OCI-LY1 (cell line): Measurements from ENCODE around the gene WDR41.

Source experiments
- H2AFZ ChIP-seq: fragments of 200-600 bp; sonication (generic), shearing (Covaris generic); 2 replicates; pipeline ENCODE4 v1.6.0; 2014; ENCODE audit warnings: antibody characterized with exemption, mild to moderate bottlenecking, low read length
- H3F3A ChIP-seq: fragments of 200-600 bp; sonication (generic), shearing (Covaris generic); 2 replicates; pipeline ENCODE4 v1.6.0; 2014; ENCODE audit warnings: mild to moderate bottlenecking, antibody characterized with exemption, low read length, moderate library complexity; ENCODE audit not compliant: insufficient read depth
- H3K27ac ChIP-seq: fragments of 200-600 bp; sonication (generic); 2 replicates; pipeline ENCODE4 v1.5.1; 2014; ENCODE audit warnings: low read length, mixed run types, mild to moderate bottlenecking, low read depth; ENCODE audit not compliant: poor library complexity, severe bottlenecking
- H3K27me3 ChIP-seq: fragments of 200-600 bp; sonication (generic); 2 replicates; pipeline ENCODE4 v1.6.0; 2014; ENCODE audit warnings: antibody characterized with exemption, mild to moderate bottlenecking, low read length, moderate library complexity; ENCODE audit not compliant: insufficient read depth
- H3K36me3 ChIP-seq: fragments of 200-600 bp; sonication (generic); 2 replicates; pipeline ENCODE4 v1.6.1; 2014; ENCODE audit warnings: mild to moderate bottlenecking, antibody characterized with exemption, low read length, moderate library complexity, mixed read lengths; ENCODE audit not compliant: insufficient read depth
- H3K4me1 ChIP-seq: fragments of 200-600 bp; sonication (generic); 2 replicates; pipeline ENCODE4 v1.5.1; 2014; ENCODE audit warnings: mild to moderate bottlenecking, low read length, moderate library complexity; ENCODE audit not compliant: insufficient read depth, severe bottlenecking
- H3K4me2 ChIP-seq: fragments of 200-600 bp; sonication (generic), shearing (Covaris generic); 2 replicates; pipeline ENCODE4 v1.6.1; 2014; ENCODE audit warnings: low read length
- H3K4me3 ChIP-seq: fragments of 200-600 bp; sonication (generic); 2 replicates; pipeline ENCODE4 v1.5.1; 2014; ENCODE audit warnings: low read length, low read depth, mild to moderate bottlenecking, mixed read lengths; ENCODE audit not compliant: poor library complexity, severe bottlenecking
- H3K79me2 ChIP-seq: fragments of 200-600 bp; shearing (Covaris generic); 2 replicates; pipeline ENCODE4 v1.6.1; 2016; ENCODE audit warnings: mixed run types, low read length, mixed read lengths; ENCODE audit not compliant: insufficient read depth
- H3K9ac ChIP-seq: fragments of 200-600 bp; sonication (generic), shearing (Covaris generic); 2 replicates; pipeline ENCODE4 v1.6.1; 2014; ENCODE audit warnings: mild to moderate bottlenecking, low read length, mixed read lengths
- H3K9me2 ChIP-seq: fragments of 200-600 bp; sonication (generic), shearing (Covaris generic); 2 replicates; pipeline ENCODE4 v1.6.1; 2014; ENCODE audit warnings: low read depth, mild to moderate bottlenecking, low read length, mixed read lengths
- H3K9me3 ChIP-seq: fragments of 200-600 bp; shearing (Covaris generic); 2 replicates; pipeline ENCODE4 v1.6.1; 2014; ENCODE audit warnings: low read length, mixed read lengths
- H4K20me1 ChIP-seq: fragments of 200-600 bp; sonication (generic), shearing (Covaris generic); 2 replicates; pipeline ENCODE4 v1.6.0; 2016; ENCODE audit warnings: mild to moderate bottlenecking, low read length; ENCODE audit not compliant: insufficient read depth
- CTCF ChIP-seq: fragments of 200-600 bp; sonication (generic), shearing (Covaris generic); IDR thresholded peaks from 2 replicates; pipeline ENCODE4 v1.5.1; 2017; ENCODE audit warnings: mild to moderate bottlenecking, antibody characterized with exemption, low read length, moderate library complexity, mixed read lengths
- EZH2 ChIP-seq: fragments of 200-600 bp; sonication (generic), shearing (Covaris generic); IDR thresholded peaks from 2 replicates; pipeline ENCODE4 v1.8.0; 2017; ENCODE audit warnings: borderline replicate concordance, mixed run types, mild to moderate bottlenecking, antibody characterized with exemption, low read length, moderate library complexity, mixed read lengths

The WDR41 gene

GRCh38 chr5:77438071-77438470 is 54.0 kb downstream of the WDR41 start:
- H2AFZ ChIP-seq: no peak overlapping the region
- H3K79me2 ChIP-seq: no peaks in the 10 kb centered on the region
- H3K4me3 ChIP-seq: no peak overlapping the region
- H4K20me1 ChIP-seq: no peaks in the 10 kb centered on the region
- no peaks in the 10 kb centered on the region for H3K9me3 ChIP-seq
- TF ChIP-seq CTCF (no peak), EZH2 (no peak)
- peaks cover 61% of the 10 kb centered on the region; the same call in 1 of the 2 replicates for H3K36me3 ChIP-seq
- no peaks in the 10 kb centered on the region for H3F3A ChIP-seq
- no peaks in the 10 kb centered on the region for H3K4me1 ChIP-seq
- no peaks in the 10 kb centered on the region for H3K9me2 ChIP-seq
- H3K27me3 ChIP-seq: no peaks in the 10 kb centered on the region
- H3K4me2 ChIP-seq: no peak overlapping the region
- H3K27ac ChIP-seq: no peak overlapping the region
- H3K9ac ChIP-seq: no peak overlapping the region

GRCh38 chr5:77437194-77437593 is 54.9 kb downstream of the WDR41 start:
- no peak overlapping the region for H3K4me2 ChIP-seq
- H3K36me3 ChIP-seq: peaks cover 70% of the 10 kb centered on the region; the same call in 1 of the 2 replicates
- no peaks in the 10 kb centered on the region for H3F3A ChIP-seq
- no peaks in the 10 kb centered on the region for H3K9me2 ChIP-seq
- H2AFZ ChIP-seq: no peak overlapping the region
- H3K9me3 ChIP-seq: no peaks in the 10 kb centered on the region
- peak; percentile 44 for TF ChIP-seq CTCF
- no peak for TF ChIP-seq EZH2
- H3K79me2 ChIP-seq: no peaks in the 10 kb centered on the region
- no peaks in the 10 kb centered on the region for H3K4me1 ChIP-seq
- H3K27me3 ChIP-seq: no peaks in the 10 kb centered on the region
- no peak overlapping the region for H3K27ac ChIP-seq
- no peak overlapping the region for H3K9ac ChIP-seq
- H3K4me3 ChIP-seq: no peak overlapping the region
- H4K20me1 ChIP-seq: no peaks in the 10 kb centered on the region

- Histone ChIP-seq H3K4me1 (no peaks in the 10 kb centered on the region), H3K9me2 (no peaks in the 10 kb centered on the region), H3K27me3 (no peaks in the 10 kb centered on the region), H3K36me3 (peaks cover 70% of the 10 kb centered on the region; the same call in 1 of the 2 replicates), H2AFZ (no peak overlapping the region), H4K20me1 (no peaks in the 10 kb centered on the region), H3K27ac (no peak overlapping the region), H3K4me2 (no peak overlapping the region), H3K9me3 (no peaks in the 10 kb centered on the region), H3K4me3 (no peak overlapping the region), H3F3A (no peaks in the 10 kb centered on the region), H3K79me2 (no peaks in the 10 kb centered on the region), H3K9ac (no peak overlapping the region)
- TF ChIP-seq CTCF (no peak), EZH2 (no peak)
Observed at GRCh38 chr5:77431719-77432118, 60.4 kb downstream of the WDR41 start.
